KMS-11 (cell line): ENCODE measurements around the gene NOL4L.

Source experiments
- H2AFZ ChIP-seq: fragments of 200-600 bp; sonication (generic); 2 replicates; pipeline ENCODE4 v1.6.1; 2016; ENCODE audit warnings: antibody characterized with exemption, mixed run types, low read depth
- H3K27ac ChIP-seq: fragments of 200-600 bp; sonication (generic); 2 replicates; pipeline ENCODE4 v1.6.1; 2016; ENCODE audit warnings: mild to moderate bottlenecking, mixed run types
- H3K27me3 ChIP-seq: fragments of 200-600 bp; sonication (generic); 2 replicates; pipeline ENCODE4 v1.6.1; 2017; ENCODE audit warnings: mild to moderate bottlenecking, low read depth, mixed run types, moderate library complexity; ENCODE audit not compliant: insufficient read depth
- H3K36me3 ChIP-seq: fragments of 200-600 bp; sonication (generic); 2 replicates; pipeline ENCODE4 v1.6.1; 2017; ENCODE audit warnings: mild to moderate bottlenecking, mixed run types; ENCODE audit not compliant: insufficient read depth
- H3K4me1 ChIP-seq: fragments of 200-600 bp; sonication (generic); 2 replicates; pipeline ENCODE4 v1.6.1; 2016; ENCODE audit warnings: mild to moderate bottlenecking, low read depth, mixed run types; ENCODE audit not compliant: poor library complexity, severe bottlenecking
- H3K4me2 ChIP-seq: fragments of 200-600 bp; sonication (generic); 2 replicates; pipeline ENCODE4 v1.7.0; 2016; ENCODE audit warnings: mild to moderate bottlenecking, mixed run types
- H3K4me3 ChIP-seq: fragments of 200-600 bp; sonication (generic); IDR thresholded peaks from 2 replicates; pipeline ENCODE4 v1.6.1; 2017; ENCODE audit warnings: low read depth, low read length, mixed read lengths; ENCODE audit not compliant: insufficient read depth
- H3K79me2 ChIP-seq: fragments of 200-600 bp; sonication (generic); 2 replicates; pipeline ENCODE4 v1.6.1; 2016; ENCODE audit warnings: low read depth, mixed run types; ENCODE audit not compliant: insufficient read depth
- H3K9ac ChIP-seq: fragments of 200-600 bp; sonication (generic); 2 replicates; pipeline ENCODE4 v1.6.1; 2016; ENCODE audit warnings: mild to moderate bottlenecking, mixed run types
- H4K20me1 ChIP-seq: fragments of 200-600 bp; sonication (generic); 2 replicates; pipeline ENCODE4 v1.6.1; 2016; ENCODE audit warnings: mild to moderate bottlenecking, mixed run types; ENCODE audit not compliant: insufficient read depth
- TF ChIP-seq, protein P1 (sequence below): fragments of 200-600 bp; sonication (generic); conservative IDR thresholded peaks from 2 replicates; pipeline ENCODE4 v1.6.1; 2017; ENCODE audit warnings: low read depth, mild to moderate bottlenecking, antibody characterized with exemption, low read length, moderate library complexity, mixed read lengths

NOL4L gene

GRCh38 chr20:32611868-32612267 lies 26.7 kb upstream of the NOL4L start:
- H3K27me3 ChIP-seq: no peaks in the 10 kb centered on the region; the same call in 1 of the 2 replicates
- no peaks in the 10 kb centered on the region for H3K4me1 ChIP-seq
- no peak overlapping the region for H3K4me3 ChIP-seq
- H3K9ac ChIP-seq: no peak overlapping the region
- no peaks in the 10 kb centered on the region for H3K79me2 ChIP-seq
- H4K20me1 ChIP-seq: no peaks in the 10 kb centered on the region
- no peak overlapping the region for H3K4me2 ChIP-seq
- TF ChIP-seq, protein P1, sequence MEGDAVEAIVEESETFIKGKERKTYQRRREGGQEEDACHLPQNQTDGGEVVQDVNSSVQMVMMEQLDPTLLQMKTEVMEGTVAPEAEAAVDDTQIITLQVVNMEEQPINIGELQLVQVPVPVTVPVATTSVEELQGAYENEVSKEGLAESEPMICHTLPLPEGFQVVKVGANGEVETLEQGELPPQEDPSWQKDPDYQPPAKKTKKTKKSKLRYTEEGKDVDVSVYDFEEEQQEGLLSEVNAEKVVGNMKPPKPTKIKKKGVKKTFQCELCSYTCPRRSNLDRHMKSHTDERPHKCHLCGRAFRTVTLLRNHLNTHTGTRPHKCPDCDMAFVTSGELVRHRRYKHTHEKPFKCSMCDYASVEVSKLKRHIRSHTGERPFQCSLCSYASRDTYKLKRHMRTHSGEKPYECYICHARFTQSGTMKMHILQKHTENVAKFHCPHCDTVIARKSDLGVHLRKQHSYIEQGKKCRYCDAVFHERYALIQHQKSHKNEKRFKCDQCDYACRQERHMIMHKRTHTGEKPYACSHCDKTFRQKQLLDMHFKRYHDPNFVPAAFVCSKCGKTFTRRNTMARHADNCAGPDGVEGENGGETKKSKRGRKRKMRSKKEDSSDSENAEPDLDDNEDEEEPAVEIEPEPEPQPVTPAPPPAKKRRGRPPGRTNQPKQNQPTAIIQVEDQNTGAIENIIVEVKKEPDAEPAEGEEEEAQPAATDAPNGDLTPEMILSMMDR: no peak
- H3K36me3 ChIP-seq: no peaks in the 10 kb centered on the region
- H3K27ac ChIP-seq: no peak overlapping the region
- no peak overlapping the region for H2AFZ ChIP-seq

- no peak overlapping the region for H3K27ac ChIP-seq
- H3K4me1 ChIP-seq: no peaks in the 10 kb centered on the region
- TF ChIP-seq, protein P1: no peak
- H3K27me3 ChIP-seq: no peaks in the 10 kb centered on the region; the same call in 1 of the 2 replicates
- H3K4me3 ChIP-seq: no peak overlapping the region
- H2AFZ ChIP-seq: no peak overlapping the region
- no peaks in the 10 kb centered on the region for H3K36me3 ChIP-seq
- no peaks in the 10 kb centered on the region for H4K20me1 ChIP-seq
- H3K79me2 ChIP-seq: no peaks in the 10 kb centered on the region
- H3K4me2 ChIP-seq: no peak overlapping the region
- H3K9ac ChIP-seq: no peak overlapping the region
Measured at GRCh38 chr20:32611286-32611685, 26.2 kb upstream of the NOL4L start.

DNA sequence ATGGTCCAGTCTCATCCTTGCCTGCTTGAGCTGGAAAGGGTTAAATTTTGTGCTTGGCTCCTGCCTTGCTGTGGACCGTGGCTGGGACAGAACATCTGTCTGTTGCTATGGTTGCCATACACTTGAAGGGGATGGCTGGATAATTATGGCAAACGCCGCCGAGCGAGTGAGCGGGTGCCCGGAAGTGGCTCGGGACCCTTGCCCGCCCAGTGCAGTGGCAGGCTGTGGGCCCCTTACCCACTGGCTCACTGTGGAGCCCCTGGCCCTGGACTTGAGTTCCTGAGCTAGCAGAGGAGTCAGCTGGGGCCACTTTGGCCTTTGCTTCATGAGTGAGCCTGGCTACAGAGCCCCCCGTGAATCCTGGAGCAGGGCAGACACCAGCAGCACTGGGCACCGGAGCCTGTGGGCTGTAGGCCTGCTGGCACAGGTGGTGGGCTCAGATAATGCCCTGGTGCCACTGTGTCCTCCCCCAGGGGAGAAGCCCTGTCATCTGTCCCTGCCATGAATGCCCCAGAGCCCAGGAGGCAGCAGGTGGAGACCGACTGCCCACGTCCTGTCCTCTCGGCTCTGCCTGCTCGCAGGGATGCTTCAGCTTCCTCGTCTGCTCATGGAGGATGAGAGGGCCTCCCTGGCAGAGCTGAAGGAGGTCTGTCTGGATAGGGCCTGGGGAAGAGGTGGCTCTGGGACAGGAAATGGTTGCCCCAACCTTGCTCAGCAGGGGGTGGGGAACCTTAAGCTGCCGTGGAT lies 25.5 kb upstream of the NOL4L start:
- Histone ChIP-seq H3K79me2 (no peaks in the 10 kb centered on the region), H3K4me1 (no peaks in the 10 kb centered on the region), H3K36me3 (no peaks in the 10 kb centered on the region), H4K20me1 (no peaks in the 10 kb centered on the region), H3K4me3 (no peak overlapping the region), H3K27ac (no peak overlapping the region), H3K27me3 (peaks cover 3% of the 10 kb centered on the region; the same call in 1 of the 2 replicates), H3K4me2 (no peak overlapping the region), H2AFZ (no peak overlapping the region), H3K9ac (no peak overlapping the region)
- TF ChIP-seq, protein P1: no peak

- Histone ChIP-seq H3K4me2 (no peak overlapping the region), H3K4me1 (no peaks in the 10 kb centered on the region)
- TF ChIP-seq, protein P1: no peak
Measured at GRCh38 chr20:32609993-32610392, 24.9 kb upstream of the NOL4L start.

More at GRCh38 chr20:32609993-32610392, 24.9 kb upstream of the NOL4L start:
- Histone ChIP-seq H4K20me1 (no peaks in the 10 kb centered on the region), H3K36me3 (no peaks in the 10 kb centered on the region), H2AFZ (no peak overlapping the region), H3K27me3 (peaks cover 5% of the 10 kb centered on the region; the same call in 1 of the 2 replicates), H3K9ac (no peak overlapping the region), H3K79me2 (no peaks in the 10 kb centered on the region), H3K27ac (no peak overlapping the region), H3K4me3 (no peak overlapping the region)
